GM10266 (cell line): Measurements from ENCODE around the gene SULT1A1.
"Not testable (repeated sequence)": the region's sequence is repeated elsewhere in the genome, so short reads cannot be mapped to it uniquely, and the experiment has no call there.

ENCODE experiments used
- DNase-seq: peaks from one replicate; pipeline ENCODE4 v3.0.0; 2012; ENCODE audit errors: extremely low spot score
- CTCF ChIP-seq: IDR thresholded peaks from 2 replicates; pipeline ENCODE4 v1.5.1; 2012; ENCODE audit warnings: mild to moderate bottlenecking, low read depth; ENCODE audit not compliant: control insufficient read depth, insufficient read depth; ENCODE audit errors: missing control alignments

The SULT1A1 gene

DNA sequence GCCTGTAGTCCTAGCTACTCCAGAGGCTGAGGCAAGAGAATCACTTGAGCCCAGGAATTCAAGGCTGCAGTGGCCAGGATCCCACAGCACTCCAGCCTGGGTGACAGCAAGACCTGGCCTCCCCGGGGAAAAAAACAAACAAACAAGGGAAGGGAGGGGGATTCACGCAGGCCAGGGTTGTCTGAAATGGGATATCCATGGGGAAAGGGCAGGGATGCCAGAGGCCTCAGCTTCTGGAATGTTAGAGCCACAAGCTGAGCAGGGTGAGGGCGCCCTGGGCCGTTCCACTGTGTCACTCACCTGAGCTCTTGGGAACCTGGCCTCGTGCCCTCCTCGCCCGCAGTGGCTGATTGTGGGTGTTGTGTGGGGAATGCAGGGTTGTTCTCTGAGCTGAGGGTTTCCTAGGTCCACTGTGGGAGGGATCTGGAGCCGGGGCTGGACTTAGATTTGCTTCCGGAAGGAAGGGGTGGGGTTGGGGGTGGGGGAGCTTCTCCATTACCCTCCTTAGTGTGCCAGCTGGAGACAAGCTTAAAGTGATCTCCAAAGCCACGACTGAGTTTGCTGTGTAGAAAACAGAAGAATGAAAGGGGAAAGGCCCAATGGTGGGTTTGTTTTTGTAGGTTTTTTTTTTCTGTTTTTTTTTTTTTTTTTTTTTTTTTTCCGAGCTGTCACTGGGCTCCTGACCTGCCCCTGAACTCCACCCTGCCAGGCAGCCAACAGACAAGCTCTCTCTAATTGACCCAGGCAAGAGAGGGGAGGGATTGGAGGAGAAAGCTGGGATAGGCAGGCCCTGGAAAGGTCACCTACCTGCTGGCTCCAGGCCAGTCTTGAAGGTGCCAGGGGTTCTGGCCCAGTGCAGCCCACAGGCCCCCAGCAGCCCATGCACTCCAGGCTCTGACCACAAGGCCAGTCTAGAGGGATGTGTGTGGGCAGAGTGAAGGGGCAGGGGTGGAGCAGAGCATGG lies at the start of gene SULT1A1:
SULT1A1 (minus strand) TSS at position 414 of the 964 bp plus-strand sequence. CDS start 1,189 bp downstream, outside the sequence.
- TF ChIP-seq CTCF = no peak
- DNase-seq = peak; percentile 37

DNA sequence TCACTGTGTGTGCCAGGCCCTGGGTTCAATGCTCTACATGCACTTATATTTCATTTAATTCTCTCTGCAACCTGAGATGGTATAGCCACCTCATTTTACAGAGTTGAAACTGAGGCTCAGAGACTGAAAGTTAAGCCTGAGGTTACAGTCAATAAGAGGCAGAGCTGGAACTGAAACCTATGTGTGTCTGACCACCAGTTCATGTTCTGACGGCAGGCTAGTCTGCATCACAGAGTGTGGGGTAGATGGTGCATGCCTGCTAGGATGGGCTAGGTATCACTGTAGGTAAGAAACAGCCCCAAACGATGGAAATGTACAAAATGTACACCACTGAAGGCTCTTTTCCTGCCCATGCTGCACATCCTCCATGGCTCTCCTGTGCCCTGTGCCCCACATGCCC lies 30.1 kb upstream of the SULT1A1 start:
- not testable (repeated sequence) for DNase-seq

GRCh38 chr16:28638359-28638758 lies 28.5 kb upstream of the SULT1A1 start:
- not testable (repeated sequence) for DNase-seq

- DNase-seq = not testable (repeated sequence)
Observed at GRCh38 chr16:28637765-28638164, 27.9 kb upstream of the SULT1A1 start, which contains the start of gene NPIPB8. NPIPB8 (plus strand) TSS chr16:28638065; CDS start chr16:28638361, 296 bp downstream.

DNA sequence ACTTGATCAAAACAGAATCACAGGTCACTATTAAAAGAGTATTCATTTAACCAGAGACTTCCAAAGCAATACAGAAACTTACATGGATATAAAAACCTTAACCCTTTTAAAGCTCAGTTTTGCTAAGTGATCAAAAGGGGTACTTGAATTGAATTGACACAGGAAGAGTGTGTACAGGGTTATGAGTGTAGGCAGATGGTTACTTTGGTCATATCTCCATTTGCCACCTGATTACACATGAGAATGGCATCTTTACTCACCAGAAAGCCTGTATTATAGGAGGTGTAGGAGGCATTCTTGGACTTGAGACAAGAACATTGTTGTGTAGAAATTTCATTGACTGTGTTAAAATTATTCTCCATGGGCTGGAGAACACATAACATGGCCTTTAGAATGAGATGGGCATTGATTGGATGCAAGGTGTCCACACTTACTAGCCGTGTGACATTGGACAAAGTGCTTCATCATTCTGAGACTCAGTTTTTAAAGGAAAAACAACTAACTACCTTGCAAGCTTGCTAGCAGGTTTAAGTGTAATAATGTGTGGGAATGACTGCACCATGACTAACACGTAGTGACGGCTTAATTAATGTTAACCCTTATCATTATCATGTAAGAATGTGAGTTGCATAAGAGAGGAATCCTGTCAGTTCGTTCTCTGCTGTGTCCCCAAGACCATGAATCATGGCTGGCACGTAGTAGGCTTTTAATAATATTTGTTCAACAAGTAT lies 26.4 kb upstream of the SULT1A1 start:
- not testable (repeated sequence) for DNase-seq

DNA sequence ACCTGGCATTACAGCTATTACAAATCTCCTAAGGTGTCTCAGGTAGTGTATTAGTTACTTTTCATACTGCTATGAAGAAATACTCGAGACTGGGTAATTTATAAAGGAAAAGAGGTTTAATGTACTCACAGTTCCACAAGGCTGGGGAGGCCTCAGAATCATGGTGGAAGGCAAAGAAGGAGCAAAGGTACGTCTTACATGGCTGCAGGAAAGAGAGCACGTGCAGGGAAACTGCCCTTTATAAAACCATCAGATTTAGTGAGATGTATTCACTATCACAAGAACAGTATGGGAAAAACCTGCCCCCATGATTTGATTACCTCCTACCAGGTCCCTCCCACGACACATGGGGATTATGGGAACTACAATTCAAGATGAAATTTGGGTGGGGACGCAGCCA lies 21.1 kb upstream of the SULT1A1 start:
- DNase-seq = not testable (repeated sequence)

DNA sequence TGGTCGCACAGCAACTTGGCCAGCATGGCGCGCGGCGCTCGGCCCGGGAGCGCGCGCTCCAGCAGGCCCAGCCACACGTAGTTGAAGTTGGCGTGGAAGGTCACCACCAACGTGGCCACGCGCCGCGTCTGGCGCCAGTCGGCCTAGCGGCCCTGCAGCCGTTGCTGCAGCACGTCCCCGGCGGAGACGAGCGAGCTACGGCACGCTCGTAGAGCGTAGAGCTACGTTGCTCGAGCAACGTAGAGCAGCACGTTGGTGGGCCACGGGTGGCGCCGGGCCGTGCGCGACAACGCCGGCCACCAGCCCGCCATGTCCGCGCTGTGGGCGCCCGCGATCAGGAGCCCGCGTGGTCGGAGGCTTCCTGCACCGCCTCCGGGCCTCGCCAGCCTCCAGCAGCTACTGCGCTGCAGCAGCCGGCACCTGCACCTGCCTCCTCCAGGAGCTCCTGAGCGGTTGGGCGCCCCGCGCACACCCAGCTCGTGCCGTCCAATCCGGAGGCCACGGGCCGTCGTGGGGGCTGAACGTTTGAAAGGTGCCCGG lies 13.4 kb upstream of the SULT1A1 start:
- TF ChIP-seq CTCF = no peak
- DNase-seq = no peak

DNA sequence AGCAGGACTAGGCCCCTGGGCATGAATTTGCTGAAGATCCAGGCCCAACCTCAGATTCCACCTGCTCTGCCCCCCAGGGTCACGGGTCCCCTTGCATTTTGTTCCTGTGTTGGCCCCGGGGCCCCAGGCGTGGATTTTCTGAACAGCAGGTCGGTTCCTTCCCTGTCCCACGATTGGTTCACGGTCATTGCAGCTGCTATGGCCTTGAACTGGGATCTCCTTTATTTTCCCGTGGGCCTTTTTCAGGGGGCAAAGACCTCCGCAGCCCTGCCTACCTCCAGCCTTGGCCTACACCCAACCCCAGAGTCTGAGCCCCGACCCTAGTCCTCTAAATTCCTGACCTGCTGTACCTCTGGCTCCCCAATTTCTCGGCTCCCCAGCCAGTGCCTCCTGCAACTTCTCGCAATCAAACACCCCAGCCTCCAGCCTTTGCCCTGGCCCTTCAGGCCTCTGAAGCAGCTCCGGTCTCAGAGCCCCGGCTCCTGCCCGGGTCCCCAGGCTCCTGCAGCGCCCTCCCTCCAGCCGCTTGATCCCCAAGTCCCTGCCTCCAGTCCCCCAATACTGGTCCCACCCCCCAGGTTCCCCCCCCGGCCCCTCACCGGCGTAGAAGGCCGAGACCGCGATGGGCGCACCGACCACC lies 12.8 kb upstream of the SULT1A1 start:
- DNase-seq = not testable (repeated sequence)

DNA sequence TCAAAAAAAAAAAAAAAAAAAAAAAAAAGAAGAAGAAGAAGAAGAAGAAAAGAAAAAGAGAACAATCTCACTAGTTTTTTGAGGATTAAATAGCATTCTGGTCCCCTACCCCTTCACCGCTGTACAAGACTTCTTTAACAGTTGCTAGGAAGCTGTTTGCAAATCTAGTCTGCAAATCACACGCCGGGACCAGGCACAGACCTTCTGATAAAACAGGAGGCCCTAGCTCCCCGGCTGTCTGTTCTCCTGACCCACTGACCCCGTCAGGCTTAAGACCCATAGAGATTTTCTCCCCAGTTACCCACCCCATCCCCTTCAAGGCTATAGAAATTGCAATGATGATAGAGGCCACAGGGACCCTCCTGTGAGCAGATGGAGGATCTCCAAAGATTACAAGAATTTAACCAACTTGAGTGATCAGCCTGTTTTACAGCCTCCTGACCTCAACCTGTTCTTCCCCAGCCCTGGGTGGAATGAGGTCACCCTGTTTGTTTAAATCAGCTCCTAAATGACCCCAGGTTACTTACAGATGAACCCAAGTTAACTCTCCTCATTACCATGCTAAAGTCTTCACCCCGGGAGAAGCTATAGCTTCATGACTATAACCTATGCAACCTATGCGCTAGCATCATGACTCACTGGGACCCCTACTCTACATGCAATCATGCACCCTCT lies 11.8 kb upstream of the SULT1A1 start:
- no peak for DNase-seq
- no peak for TF ChIP-seq CTCF

GRCh38 chr16:28620316-28620715 lies 10.5 kb upstream of the SULT1A1 start:
- not testable (repeated sequence) for DNase-seq
